PFSK-1 (cell line): ENCODE results near the gene JMJD4.

Source experiments
- FOXP2 ChIP-seq: optimal IDR thresholded peaks from 2 replicates; pipeline ENCODE3; 2011; ENCODE audit warnings: borderline replicate concordance, control low read depth, inconsistent platforms; ENCODE audit not compliant: insufficient read depth; ENCODE audit errors: extremely low read length, extremely low read depth
- POLR2AphosphoS5 ChIP-seq: IDR thresholded peaks from 2 replicates; pipeline ENCODE4 v1.6.1; 2012; ENCODE audit warnings: low read depth, mild to moderate bottlenecking, control low read depth, low read length, moderate library complexity
- REST ChIP-seq, 2 experiments: IDR thresholded peaks; 2 replicates each; pipeline versions ENCODE4 v1.6.1 to v1.8.0; 2011 to 2012; ENCODE audit warnings: low read depth in 2 of 2, low read length in 2 of 2, control low read depth in 1 of 2, inconsistent platforms in 1 of 2, mild to moderate bottlenecking in 1 of 2, moderate library complexity in 1 of 2; ENCODE audit not compliant: insufficient read depth in 1 of 2
- SIN3A ChIP-seq: IDR thresholded peaks from 2 replicates; pipeline ENCODE4 v1.6.1; 2012; ENCODE audit warnings: mild to moderate bottlenecking, low read length, moderate library complexity, borderline replicate concordance; ENCODE audit not compliant: insufficient read depth
- TAF1 ChIP-seq: IDR thresholded peaks from 2 replicates; pipeline ENCODE4 v1.6.1; 2012; ENCODE audit warnings: low read length, control low read depth, borderline replicate concordance; ENCODE audit not compliant: insufficient read depth

Gene JMJD4

GRCh38 chr1:227758366-227758765, 23.3 kb upstream of the JMJD4 start:
- TF ChIP-seq REST (IDR thresholded peaks at IDR 0.05; ENCODE audit: insufficient read depth in 1 of 2, low read depth in 2 of 2, low read length in 2 of 2) (no peak), SIN3A (no peak), TAF1 (no peak), FOXP2 (no peak), POLR2AphosphoS5 (no peak)

GRCh38 chr1:227757781-227758180, 22.7 kb upstream of the JMJD4 start:
- TF ChIP-seq REST (IDR thresholded peaks at IDR 0.05; ENCODE audit: insufficient read depth in 1 of 2, low read depth in 2 of 2, low read length in 2 of 2) = no peak
- TF ChIP-seq SIN3A = no peak
- TF ChIP-seq TAF1 = no peak
- no peak for TF ChIP-seq FOXP2
- no peak for TF ChIP-seq POLR2AphosphoS5

GRCh38 chr1:227756172-227756959, 21.3 kb upstream of the JMJD4 start:
- TF ChIP-seq SIN3A (no peak), FOXP2 (no peak), TAF1 (no peak), POLR2AphosphoS5 (no peak), REST (IDR thresholded peaks at IDR 0.05; ENCODE audit: insufficient read depth in 1 of 2, low read depth in 2 of 2, low read length in 2 of 2) (no peak)

GRCh38 chr1:227754958-227755357, 19.9 kb upstream of the JMJD4 start:
- TF ChIP-seq FOXP2 (no peak), REST (IDR thresholded peaks at IDR 0.05; ENCODE audit: insufficient read depth in 1 of 2, low read depth in 2 of 2, low read length in 2 of 2) (no peak), POLR2AphosphoS5 (no peak), SIN3A (no peak), TAF1 (no peak)

- TF ChIP-seq REST (IDR thresholded peaks at IDR 0.05; ENCODE audit: insufficient read depth in 1 of 2, low read depth in 2 of 2, low read length in 2 of 2) (no peak), TAF1 (no peak), SIN3A (no peak), POLR2AphosphoS5 (no peak), FOXP2 (no peak)
Measured at GRCh38 chr1:227753999-227754711, 19.1 kb upstream of the JMJD4 start.
